Measurements from ENCODE around the gene RNASEH1.

RNASEH1 gene

GRCh38 chr2:3603536-3604206 is 45.5 kb upstream of the RNASEH1 start:
- DNase-seq (ENCODE audit: low read depth, low spot score), result no peak
- H3K4me3 ChIP-seq (ENCODE audit: low read depth, low read length), result no peak overlapping the region
- TF ChIP-seq CTCF (IDR thresholded peaks at IDR 0.05; ENCODE audit: insufficient read depth, low read length, missing control alignments), result no peak
- POLR2A ChIA-PET, result no interaction called here
- CTCF ChIA-PET, result interaction anchor here (1.1 kb wide), 1 partner anchor 180 kb away, joined by 3 read pairs; no protein-coding TSS in a partner anchor

- H3K4me3 ChIP-seq (ENCODE audit: low read depth, low read length), result no peak overlapping the region
These were observed 44.6 kb upstream of the RNASEH1 start for GRCh38 chr2:3602553-3603339.

GRCh38 chr2:3601561-3602271 is 43.6 kb upstream of the RNASEH1 start:
- ChIA-PET CTCF (no interaction called here), POLR2A (no interaction called here)
- TF ChIP-seq CTCF (IDR thresholded peaks at IDR 0.05; ENCODE audit: insufficient read depth, low read length, missing control alignments), result no peak
- DNase-seq (ENCODE audit: low read depth, low spot score), result no peak
- no peak overlapping the region for H3K4me3 ChIP-seq (ENCODE audit: low read depth, low read length)

More at GRCh38 chr2:3602553-3603339, 44.6 kb upstream of the RNASEH1 start:
- DNase-seq (ENCODE audit: low read depth, low spot score), result no peak
- CTCF ChIA-PET, result interaction anchor here (1.0 to 1.1 kb wide), 2 partner anchors 26 to 179 kb away, joined by 3 read pairs; no protein-coding TSS in a partner anchor
- TF ChIP-seq CTCF (IDR thresholded peaks at IDR 0.05; ENCODE audit: insufficient read depth, low read length, missing control alignments), result no peak
- POLR2A ChIA-PET, result no interaction called here

GRCh38 chr2:3600256-3600855 is 42.2 kb upstream of the RNASEH1 start:
- H3K4me3 ChIP-seq (ENCODE audit: low read depth, low read length), result no peak overlapping the region
- DNase-seq (ENCODE audit: low read depth, low spot score), result no peak
- ChIA-PET CTCF (interaction anchor here (1.3 kb wide), 1 partner anchor 11 kb away, joined by 3 read pairs; no protein-coding TSS in a partner anchor), POLR2A (interaction anchor here (0.8 kb wide), 1 partner anchor 24 kb away, joined by 3 read pairs; no protein-coding TSS in a partner anchor)
- TF ChIP-seq CTCF (IDR thresholded peaks at IDR 0.05; ENCODE audit: insufficient read depth, low read length, missing control alignments), result no peak

GRCh38 chr2:3598912-3599854 is 41.0 kb upstream of the RNASEH1 start:
- no peak overlapping the region for H3K4me3 ChIP-seq (ENCODE audit: low read depth, low read length)
- CTCF ChIA-PET, result interaction anchor here (1.3 kb wide), 1 partner anchor 10 kb away, joined by 3 read pairs; no protein-coding TSS in a partner anchor
- no peak for TF ChIP-seq CTCF (IDR thresholded peaks at IDR 0.05; ENCODE audit: insufficient read depth, low read length, missing control alignments)
- POLR2A ChIA-PET, result interaction anchor here (0.8 kb wide), 1 partner anchor 23 kb away, joined by 3 read pairs; no protein-coding TSS in a partner anchor
- DNase-seq (ENCODE audit: low read depth, low spot score), result no peak
